ENCODE measurements around the gene KPNA5. TPM values are rescaled to one million over a fixed set of nuclear protein-coding genes. Genes with fewer than 3 reads are reported as not detected.
"Not testable (repeated sequence)": the region's sequence is repeated elsewhere in the genome, so short reads cannot be mapped to it uniquely, and the experiment has no call there.

KPNA5 gene
- polyA plus RNA-seq, result 1 to 10 TPM; 1.1 to 1.2 TPM

DNA sequence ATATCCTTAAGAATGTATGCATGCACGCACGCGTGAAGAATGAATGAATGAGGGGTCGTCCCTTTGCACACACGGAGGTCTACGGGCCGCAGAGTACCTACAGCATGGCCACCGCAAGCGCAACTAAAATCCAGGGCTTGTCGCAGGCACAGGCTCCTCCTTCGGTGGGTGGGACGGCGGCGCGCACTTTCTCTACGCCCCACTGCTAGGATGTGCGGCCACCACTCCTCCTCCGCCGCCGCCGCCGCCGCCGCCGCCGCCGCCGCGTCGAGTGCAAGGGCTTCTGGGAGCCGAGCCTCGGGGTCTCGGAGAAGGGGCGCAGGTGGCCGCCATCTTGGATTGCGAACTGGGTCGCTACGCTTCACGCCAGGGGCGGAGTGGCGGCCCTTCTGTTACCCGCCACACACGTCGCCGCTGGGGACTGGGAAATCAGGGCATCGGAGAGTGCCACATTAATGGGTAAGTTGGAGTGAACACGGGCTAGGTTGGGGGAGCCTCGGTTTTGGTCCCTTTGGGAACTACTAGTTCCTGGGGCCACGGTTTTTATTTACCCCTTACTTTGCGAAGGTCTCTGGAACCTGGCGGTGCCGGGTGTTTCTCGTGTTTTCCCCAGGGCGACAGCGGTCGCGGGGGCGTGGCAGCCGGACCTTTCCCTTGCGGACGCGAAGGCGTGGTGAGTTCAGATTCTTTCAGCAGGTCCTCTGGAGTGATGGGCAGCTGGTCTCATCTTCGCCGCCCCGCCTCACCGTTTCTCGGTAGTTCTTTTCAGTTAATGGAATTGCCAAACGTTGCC is at the start of gene KPNA5:
KPNA5 (plus strand) TSS at position 332 of the 793 bp plus-strand sequence; CDS start at position 456, 124 bp downstream.
- WGBS, 2 donors, result 1% methylated on average over 66 to 69 of the region's 69 CpGs
- Histone ChIP-seq H3K27me3 (ENCODE audit: control insufficient read depth in 1 of 2, insufficient read depth in 2 of 2, low read length in 2 of 2) (no peaks in the 10 kb centered on the region), H3K4me3 (ENCODE audit: low read depth in 1 of 2, low read length in 2 of 2) (peak within 1 kb of the TSS; percentile 66 to 75), H3K36me3 (ENCODE audit: control insufficient read depth in 2 of 2, insufficient read depth in 2 of 2, low read length in 1 of 2) (no peaks in the 10 kb centered on the region), H3K27ac (ENCODE audit: low read depth in 2 of 2, low read length in 1 of 2) (peak within 1 kb of the TSS; percentile 90 to 91), H3K9me3 (ENCODE audit: control insufficient read depth in 2 of 2, insufficient read depth in 1 of 2, low read depth in 1 of 2, low read length in 1 of 2) (no peaks in the 10 kb centered on the region), H3K4me1 (ENCODE audit: control insufficient read depth in 2 of 2, insufficient read depth in 2 of 2, low read length in 1 of 2) (peaks cover 0 to 4% of the 10 kb centered on the region in 2 donors)

DNA sequence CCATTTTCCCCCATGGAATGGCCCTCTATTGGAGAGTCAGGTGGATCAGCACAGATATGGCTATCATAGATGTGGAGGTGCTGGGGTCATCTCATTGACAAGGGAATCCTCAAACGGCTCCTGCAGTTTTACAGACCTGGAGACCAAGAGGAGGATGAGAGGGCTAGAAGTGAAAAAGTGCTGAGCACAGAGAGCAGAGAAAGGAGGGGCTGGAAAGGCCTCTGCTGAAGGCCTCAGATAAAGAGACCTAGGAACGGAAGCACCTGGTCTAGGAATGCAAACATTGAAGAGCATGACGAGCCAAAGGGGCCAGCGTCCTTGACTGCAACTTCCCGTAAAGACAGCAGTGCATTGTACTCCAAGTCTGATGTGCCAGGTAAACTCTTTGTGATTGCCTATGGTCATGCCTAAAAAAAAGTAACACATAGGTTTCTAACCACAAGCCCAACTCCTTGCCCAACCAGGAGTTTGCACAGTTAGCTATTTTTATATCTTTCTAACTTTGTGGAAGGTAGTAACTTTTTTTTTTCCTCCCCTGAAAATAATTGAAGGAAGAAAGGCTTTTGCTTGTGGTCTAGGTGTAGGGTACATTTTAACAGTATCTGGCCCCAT is 49.5 kb upstream of the KPNA5 start:
- no peak overlapping the region for H3K27ac ChIP-seq (ENCODE audit: low read depth in 2 of 2, low read length in 1 of 2)
- 56 to 59% methylated on average over 5 of the region's 5 CpGs for WGBS, 2 donors
- no peaks in the 10 kb centered on the region for H3K27me3 ChIP-seq (ENCODE audit: control insufficient read depth in 1 of 2, insufficient read depth in 2 of 2, low read length in 2 of 2)
- no peak overlapping the region for H3K4me3 ChIP-seq (ENCODE audit: low read depth in 1 of 2, low read length in 2 of 2)
- peaks cover 0 to 5% of the 10 kb centered on the region in 2 donors for H3K36me3 ChIP-seq (ENCODE audit: control insufficient read depth in 2 of 2, insufficient read depth in 2 of 2, low read length in 1 of 2)
- no peaks in the 10 kb centered on the region for H3K4me1 ChIP-seq (ENCODE audit: control insufficient read depth in 2 of 2, insufficient read depth in 2 of 2, low read length in 1 of 2)
- H3K9me3 ChIP-seq (ENCODE audit: control insufficient read depth in 2 of 2, insufficient read depth in 1 of 2, low read depth in 1 of 2, low read length in 1 of 2), result no peaks in the 10 kb centered on the region

DNA sequence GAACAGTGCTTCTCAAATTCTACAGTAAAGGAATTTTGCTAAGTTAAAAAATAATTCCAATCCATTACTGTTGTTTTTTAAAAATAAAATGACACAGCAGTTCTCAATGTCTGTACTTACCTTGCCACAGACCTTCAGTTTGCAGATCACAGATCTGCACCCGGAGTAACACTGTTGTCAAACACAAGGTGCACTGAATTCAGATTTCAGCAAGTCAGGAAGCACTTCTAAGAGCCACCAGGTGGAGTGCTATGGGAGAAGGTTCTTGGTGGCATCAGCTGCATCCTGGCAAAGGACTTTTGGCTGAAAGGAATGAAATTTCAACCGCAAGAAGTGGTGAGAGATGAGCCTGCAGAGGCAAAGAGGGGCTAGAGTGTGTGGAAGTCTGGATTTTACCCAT is 47.3 kb upstream of the KPNA5 start:
- H3K36me3 ChIP-seq (ENCODE audit: control insufficient read depth in 2 of 2, insufficient read depth in 2 of 2, low read length in 1 of 2), result peaks cover 0 to 5% of the 10 kb centered on the region in 2 donors
- WGBS, 2 donors, result 73 to 86% methylated on average over 2 of the region's 2 CpGs
- H3K4me1 ChIP-seq (ENCODE audit: control insufficient read depth in 2 of 2, insufficient read depth in 2 of 2, low read length in 1 of 2), result no peaks in the 10 kb centered on the region
- H3K9me3 ChIP-seq (ENCODE audit: control insufficient read depth in 2 of 2, insufficient read depth in 1 of 2, low read depth in 1 of 2, low read length in 1 of 2), result no peaks in the 10 kb centered on the region
- H3K4me3 ChIP-seq (ENCODE audit: low read depth in 1 of 2, low read length in 2 of 2), result no peak overlapping the region
- H3K27me3 ChIP-seq (ENCODE audit: control insufficient read depth in 1 of 2, insufficient read depth in 2 of 2, low read length in 2 of 2), result no peaks in the 10 kb centered on the region
- no peak overlapping the region for H3K27ac ChIP-seq (ENCODE audit: low read depth in 2 of 2, low read length in 1 of 2)

GRCh38 chr6:116648156-116648555 is 32.9 kb upstream of the KPNA5 start:
- H3K27ac ChIP-seq (ENCODE audit: low read depth in 2 of 2, low read length in 1 of 2), result no peak overlapping the region
- no peaks in the 10 kb centered on the region for H3K9me3 ChIP-seq (ENCODE audit: control insufficient read depth in 2 of 2, insufficient read depth in 1 of 2, low read depth in 1 of 2, low read length in 1 of 2)
- WGBS, 2 donors, result 45 to 50% methylated on average over 5 of the region's 5 CpGs
- H3K36me3 ChIP-seq (ENCODE audit: control insufficient read depth in 2 of 2, insufficient read depth in 2 of 2, low read length in 1 of 2), result no peaks in the 10 kb centered on the region
- no peaks in the 10 kb centered on the region for H3K27me3 ChIP-seq (ENCODE audit: control insufficient read depth in 1 of 2, insufficient read depth in 2 of 2, low read length in 2 of 2)
- no peaks in the 10 kb centered on the region for H3K4me1 ChIP-seq (ENCODE audit: control insufficient read depth in 2 of 2, insufficient read depth in 2 of 2, low read length in 1 of 2)
- no peak overlapping the region for H3K4me3 ChIP-seq (ENCODE audit: low read depth in 1 of 2, low read length in 2 of 2)

DNA sequence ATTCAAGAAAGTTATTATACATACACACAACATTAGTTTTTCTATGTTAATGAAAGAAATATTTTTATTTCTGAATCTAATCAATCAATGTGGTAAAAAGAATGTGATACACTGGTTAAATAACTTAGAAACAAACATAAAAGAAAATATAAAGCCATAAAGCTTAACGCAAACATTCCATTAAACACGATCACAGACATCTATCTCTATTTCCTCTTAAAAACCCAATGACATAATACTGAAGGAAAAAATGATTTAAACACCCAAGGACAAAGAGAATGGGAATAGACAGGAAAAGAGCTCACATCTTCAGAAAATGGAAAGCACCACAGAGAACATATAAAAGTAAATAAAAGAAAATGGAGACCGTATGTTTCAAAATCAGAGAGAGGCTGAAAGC is 31.9 kb upstream of the KPNA5 start:
- no peaks in the 10 kb centered on the region for H3K36me3 ChIP-seq (ENCODE audit: control insufficient read depth in 2 of 2, insufficient read depth in 2 of 2, low read length in 1 of 2)
- no peaks in the 10 kb centered on the region for H3K4me1 ChIP-seq (ENCODE audit: control insufficient read depth in 2 of 2, insufficient read depth in 2 of 2, low read length in 1 of 2)
- 84 to 88% methylated on average over 3 of the region's 3 CpGs for WGBS, 2 donors
- no peak overlapping the region for H3K4me3 ChIP-seq (ENCODE audit: low read depth in 1 of 2, low read length in 2 of 2)
- no peaks in the 10 kb centered on the region for H3K9me3 ChIP-seq (ENCODE audit: control insufficient read depth in 2 of 2, insufficient read depth in 1 of 2, low read depth in 1 of 2, low read length in 1 of 2)
- no peaks in the 10 kb centered on the region for H3K27me3 ChIP-seq (ENCODE audit: control insufficient read depth in 1 of 2, insufficient read depth in 2 of 2, low read length in 2 of 2)
- H3K27ac ChIP-seq (ENCODE audit: low read depth in 2 of 2, low read length in 1 of 2), result no peak overlapping the region

DNA sequence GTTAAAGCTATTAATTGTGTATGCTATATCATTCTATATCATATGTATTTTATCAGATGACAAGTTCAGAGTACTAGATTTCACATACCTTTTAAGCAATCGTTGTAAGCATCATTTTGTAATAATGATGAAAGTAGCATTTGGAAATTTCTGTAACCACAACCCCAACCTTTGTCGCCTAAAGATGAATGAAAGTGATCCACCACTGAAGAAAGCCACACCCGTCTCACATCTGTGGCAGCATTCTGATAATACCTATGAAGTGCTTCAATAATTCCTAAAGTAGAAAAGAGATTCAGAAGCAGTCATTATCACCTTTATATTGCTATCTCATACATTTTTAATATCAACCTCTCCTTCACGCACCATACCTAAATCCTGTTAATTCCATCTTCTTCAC is 29.1 kb upstream of the KPNA5 start:
- 79 to 83% methylated on average over 4 of the region's 4 CpGs for WGBS, 2 donors
- Histone ChIP-seq H3K27ac (ENCODE audit: low read depth in 2 of 2, low read length in 1 of 2) (no peak overlapping the region), H3K27me3 (ENCODE audit: control insufficient read depth in 1 of 2, insufficient read depth in 2 of 2, low read length in 2 of 2) (no peaks in the 10 kb centered on the region), H3K9me3 (ENCODE audit: control insufficient read depth in 2 of 2, insufficient read depth in 1 of 2, low read depth in 1 of 2, low read length in 1 of 2) (no peaks in the 10 kb centered on the region), H3K4me1 (ENCODE audit: control insufficient read depth in 2 of 2, insufficient read depth in 2 of 2, low read length in 1 of 2) (no peaks in the 10 kb centered on the region), H3K4me3 (ENCODE audit: low read depth in 1 of 2, low read length in 2 of 2) (no peak overlapping the region), H3K36me3 (ENCODE audit: control insufficient read depth in 2 of 2, insufficient read depth in 2 of 2, low read length in 1 of 2) (no peaks in the 10 kb centered on the region)

GRCh38 chr6:116661594-116661993 is 19.4 kb upstream of the KPNA5 start:
- Histone ChIP-seq H3K4me1 (ENCODE audit: control insufficient read depth in 2 of 2, insufficient read depth in 2 of 2, low read length in 1 of 2) (no peaks in the 10 kb centered on the region), H3K4me3 (ENCODE audit: low read depth in 1 of 2, low read length in 2 of 2) (no peak overlapping the region), H3K36me3 (ENCODE audit: control insufficient read depth in 2 of 2, insufficient read depth in 2 of 2, low read length in 1 of 2) (no peaks in the 10 kb centered on the region), H3K27ac (ENCODE audit: low read depth in 2 of 2, low read length in 1 of 2) (no peak overlapping the region), H3K27me3 (ENCODE audit: control insufficient read depth in 1 of 2, insufficient read depth in 2 of 2, low read length in 2 of 2) (no peaks in the 10 kb centered on the region), H3K9me3 (ENCODE audit: control insufficient read depth in 2 of 2, insufficient read depth in 1 of 2, low read depth in 1 of 2, low read length in 1 of 2) (no peaks in the 10 kb centered on the region)

DNA sequence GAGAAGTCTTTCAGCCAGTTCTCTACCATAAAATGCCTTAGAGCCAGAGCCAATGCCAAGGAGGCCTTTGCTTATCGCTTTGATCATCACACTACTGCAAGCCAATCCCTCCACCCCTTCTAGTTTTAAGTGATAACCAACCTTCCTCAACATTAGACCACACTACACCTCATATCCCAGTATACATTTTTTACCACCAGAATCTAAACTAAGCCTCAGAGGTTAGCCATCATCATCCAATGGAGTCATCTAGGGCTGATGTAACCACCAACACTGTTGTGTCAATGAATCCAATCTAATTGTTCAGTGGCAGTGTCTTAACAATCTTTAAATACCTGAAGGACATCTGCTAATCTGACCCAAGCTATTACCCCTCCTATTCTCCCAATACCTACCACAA is 18.8 kb upstream of the KPNA5 start:
- Histone ChIP-seq H3K27ac (ENCODE audit: low read depth in 2 of 2, low read length in 1 of 2) (no peak overlapping the region), H3K4me1 (ENCODE audit: control insufficient read depth in 2 of 2, insufficient read depth in 2 of 2, low read length in 1 of 2) (no peaks in the 10 kb centered on the region), H3K36me3 (ENCODE audit: control insufficient read depth in 2 of 2, insufficient read depth in 2 of 2, low read length in 1 of 2) (no peaks in the 10 kb centered on the region), H3K27me3 (ENCODE audit: control insufficient read depth in 1 of 2, insufficient read depth in 2 of 2, low read length in 2 of 2) (no peaks in the 10 kb centered on the region), H3K4me3 (ENCODE audit: low read depth in 1 of 2, low read length in 2 of 2) (no peak overlapping the region), H3K9me3 (ENCODE audit: control insufficient read depth in 2 of 2, insufficient read depth in 1 of 2, low read depth in 1 of 2, low read length in 1 of 2) (no peaks in the 10 kb centered on the region)
- WGBS, 2 donors, result 94 to 96% methylated on average over 1 of the region's 1 CpG

GRCh38 chr6:116663308-116663707 is 17.7 kb upstream of the KPNA5 start:
- Histone ChIP-seq H3K4me3 (ENCODE audit: low read depth in 1 of 2, low read length in 2 of 2) (no peak overlapping the region), H3K4me1 (ENCODE audit: control insufficient read depth in 2 of 2, insufficient read depth in 2 of 2, low read length in 1 of 2) (no peaks in the 10 kb centered on the region), H3K9me3 (ENCODE audit: control insufficient read depth in 2 of 2, insufficient read depth in 1 of 2, low read depth in 1 of 2, low read length in 1 of 2) (no peaks in the 10 kb centered on the region), H3K36me3 (ENCODE audit: control insufficient read depth in 2 of 2, insufficient read depth in 2 of 2, low read length in 1 of 2) (no peaks in the 10 kb centered on the region), H3K27ac (ENCODE audit: low read depth in 2 of 2, low read length in 1 of 2) (no peak overlapping the region), H3K27me3 (ENCODE audit: control insufficient read depth in 1 of 2, insufficient read depth in 2 of 2, low read length in 2 of 2) (no peaks in the 10 kb centered on the region)
- WGBS, 2 donors, result 95 to 98% methylated on average over 3 of the region's 3 CpGs

GRCh38 chr6:116664169-116664568 is 16.8 kb upstream of the KPNA5 start:
- H3K36me3 ChIP-seq (ENCODE audit: control insufficient read depth in 2 of 2, insufficient read depth in 2 of 2, low read length in 1 of 2); H3K27me3 ChIP-seq (ENCODE audit: control insufficient read depth in 1 of 2, insufficient read depth in 2 of 2, low read length in 2 of 2); H3K9me3 ChIP-seq (ENCODE audit: control insufficient read depth in 2 of 2, insufficient read depth in 1 of 2, low read depth in 1 of 2, low read length in 1 of 2); H3K27ac ChIP-seq (ENCODE audit: low read depth in 2 of 2, low read length in 1 of 2); H3K4me3 ChIP-seq (ENCODE audit: low read depth in 1 of 2, low read length in 2 of 2); H3K4me1 ChIP-seq (ENCODE audit: control insufficient read depth in 2 of 2, insufficient read depth in 2 of 2, low read length in 1 of 2): not testable (repeated sequence)
- 95 to 100% methylated on average over 2 of the region's 2 CpGs for WGBS, 2 donors

Data from esophagus (tissue), 2 donors.